Right lobe of liver (tissue), 4 donors: Measurements from ENCODE around the gene TBXAS1.

Experiments used
- CTCF ChIP-seq, 4 donors: fragments of 200-600 bp in 3 of 4; fragments of 450-650 bp in 1 of 4; IDR thresholded peaks; one replicate each; pipeline versions ENCODE4 v1.5.1 to v1.8.0; 2016 to 2022; ENCODE audit warnings: antibody characterized with exemption in 4 of 4, mild to moderate bottlenecking in 2 of 4
- POLR2A ChIP-seq: fragments of 450-650 bp; IDR thresholded peaks from one replicate; pipeline ENCODE4 v1.6.1; 2017; ENCODE audit warnings: antibody characterized with exemption, mild to moderate bottlenecking
- donor health status: DM: no; HTN: no; CAD: no.
- donor health status: DM: no; HTN: no; CAD: no.
- donor health status: DM: no; HTN: yes; CAD: no.

DNA sequence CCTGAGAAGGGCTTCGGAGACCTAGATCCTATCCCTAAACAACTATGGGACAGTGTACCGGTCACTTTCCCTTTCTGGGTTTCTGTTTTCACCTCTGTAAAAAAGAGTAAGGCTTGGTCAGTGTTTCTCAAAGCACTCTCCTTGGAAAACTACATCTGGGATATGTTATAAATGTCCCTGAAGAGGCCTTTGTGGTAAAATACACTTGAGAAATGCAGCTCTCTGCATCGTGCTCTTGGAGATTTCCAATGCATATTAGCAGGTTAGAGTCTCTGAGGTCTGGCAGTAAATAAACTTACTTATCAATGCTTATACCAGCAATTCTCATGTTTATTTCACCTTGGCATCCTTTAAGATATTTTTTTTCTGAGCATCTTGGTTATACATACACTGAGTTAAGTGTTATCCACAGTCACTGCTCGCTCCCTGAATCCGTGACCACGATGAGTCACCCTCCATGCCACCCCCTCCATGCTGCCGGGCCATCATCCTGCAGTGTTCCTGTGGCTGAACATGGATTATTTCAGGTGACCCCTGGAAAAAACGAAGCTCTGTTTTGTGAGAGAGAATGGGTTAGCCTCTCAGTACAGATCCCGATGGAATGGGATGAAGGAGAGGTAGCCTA, 3.3 kb upstream of the TBXAS1 start:
- no peak for TF ChIP-seq CTCF (IDR thresholded peaks at IDR 0.05)
- TF ChIP-seq POLR2A, result no peak
